ENCODE results near the gene CAB39.
A peak's percentile ranks its signal among the peaks of the same experiment; 100 is the strongest.

- TF ChIP-seq, protein P1, sequence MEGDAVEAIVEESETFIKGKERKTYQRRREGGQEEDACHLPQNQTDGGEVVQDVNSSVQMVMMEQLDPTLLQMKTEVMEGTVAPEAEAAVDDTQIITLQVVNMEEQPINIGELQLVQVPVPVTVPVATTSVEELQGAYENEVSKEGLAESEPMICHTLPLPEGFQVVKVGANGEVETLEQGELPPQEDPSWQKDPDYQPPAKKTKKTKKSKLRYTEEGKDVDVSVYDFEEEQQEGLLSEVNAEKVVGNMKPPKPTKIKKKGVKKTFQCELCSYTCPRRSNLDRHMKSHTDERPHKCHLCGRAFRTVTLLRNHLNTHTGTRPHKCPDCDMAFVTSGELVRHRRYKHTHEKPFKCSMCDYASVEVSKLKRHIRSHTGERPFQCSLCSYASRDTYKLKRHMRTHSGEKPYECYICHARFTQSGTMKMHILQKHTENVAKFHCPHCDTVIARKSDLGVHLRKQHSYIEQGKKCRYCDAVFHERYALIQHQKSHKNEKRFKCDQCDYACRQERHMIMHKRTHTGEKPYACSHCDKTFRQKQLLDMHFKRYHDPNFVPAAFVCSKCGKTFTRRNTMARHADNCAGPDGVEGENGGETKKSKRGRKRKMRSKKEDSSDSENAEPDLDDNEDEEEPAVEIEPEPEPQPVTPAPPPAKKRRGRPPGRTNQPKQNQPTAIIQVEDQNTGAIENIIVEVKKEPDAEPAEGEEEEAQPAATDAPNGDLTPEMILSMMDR (conservative IDR thresholded peaks at IDR 0.05 in 1 of 2, IDR thresholded peaks at IDR 0.05 in 1 of 2; ENCODE audit: low read depth in 1 of 2, low read length in 2 of 2): peak; percentile 53 to 66
- no peak for TF ChIP-seq EZH2 (IDR thresholded peaks at IDR 0.05; ENCODE audit: low read length, missing control alignments)
Observed at GRCh38 chr2:230798769-230799399, 86.2 kb downstream of the CAB39 start.

All from fibroblast of lung (primary cell).